GM18870 (cell line): ENCODE results near the gene SLC16A6.
"Not testable (repeated sequence)": the region's sequence is repeated elsewhere in the genome, so short reads cannot be mapped to it uniquely, and the experiment has no call there.

Experiments used
- ATAC-seq: cut with Tn5 transposase; IDR thresholded peaks from one replicate; pipeline ENCODE4 v1.9.1; 2021; ENCODE audit warnings: moderate library complexity; ENCODE audit not compliant: unreplicated experiment

SLC16A6 gene

GRCh38 chr17:68291836-68292688, 1.1 kb upstream of the SLC16A6 start:
- peak; percentile 44 for ATAC-seq

GRCh38 chr17:68290268-68290954, 516 bp downstream of the SLC16A6 start:
- no peak for ATAC-seq

- no peak for ATAC-seq
Observed at GRCh38 chr17:68289936-68290267, 1.0 kb downstream of the SLC16A6 start.

GRCh38 chr17:68289473-68289872, 1.5 kb downstream of the SLC16A6 start:
- no peak for ATAC-seq

- no peak for ATAC-seq
Observed at GRCh38 chr17:68288804-68289203, 2.1 kb downstream of the SLC16A6 start.

- ATAC-seq = no peak
Observed at GRCh38 chr17:68288375-68288774, 2.6 kb downstream of the SLC16A6 start.

GRCh38 chr17:68281965-68282364, 9.0 kb downstream of the SLC16A6 start:
- not testable (repeated sequence) for ATAC-seq

- no peak for ATAC-seq
Observed at GRCh38 chr17:68277807-68278206, 13.1 kb downstream of the SLC16A6 start.

- not testable (repeated sequence) for ATAC-seq
Observed at GRCh38 chr17:68276339-68276738, 14.6 kb downstream of the SLC16A6 start.

- no peak for ATAC-seq
Observed at GRCh38 chr17:68273722-68274121, 17.2 kb downstream of the SLC16A6 start.

- not testable (repeated sequence) for ATAC-seq
Observed at GRCh38 chr17:68265833-68266232, 25.1 kb downstream of the SLC16A6 start.

- peak; percentile 44 for ATAC-seq
Observed at GRCh38 chr17:68263101-68263681, 27.7 kb downstream of the SLC16A6 start.

- ATAC-seq = not testable (repeated sequence)
Observed at GRCh38 chr17:68262467-68262866, 28.5 kb downstream of the SLC16A6 start.

GRCh38 chr17:68260051-68260762, 30.7 kb downstream of the SLC16A6 start:
- no peak for ATAC-seq

- ATAC-seq = not testable (repeated sequence)
Observed at GRCh38 chr17:68259648-68259951, 31.3 kb downstream of the SLC16A6 start.

- ATAC-seq = peak; percentile 50
Observed at GRCh38 chr17:68258890-68259647, 31.9 kb downstream of the SLC16A6 start.

GRCh38 chr17:68257934-68258333, 33.0 kb downstream of the SLC16A6 start:
- ATAC-seq = no peak

- not testable (repeated sequence) for ATAC-seq
Observed at GRCh38 chr17:68256701-68257100, 34.2 kb downstream of the SLC16A6 start.

GRCh38 chr17:68255731-68256538, 35.0 kb downstream of the SLC16A6 start:
- ATAC-seq = no peak

GRCh38 chr17:68255151-68255550, 35.8 kb downstream of the SLC16A6 start:
- no peak for ATAC-seq
